Measurements from ENCODE around the gene SDS.

Gene SDS

GRCh38 chr12:113398346-113399290 is 5.1 kb downstream of the SDS start:
- no peak for DNase-seq

GRCh38 chr12:113397497-113398197 is 6.0 kb downstream of the SDS start:
- DNase-seq, result no peak

GRCh38 chr12:113396828-113397496 is 6.7 kb downstream of the SDS start:
- DNase-seq, result no peak

- no peak for DNase-seq
Measured at GRCh38 chr12:113396200-113396599, 7.5 kb downstream of the SDS start.

- no peak for DNase-seq
Measured at GRCh38 chr12:113395119-113395518, 8.6 kb downstream of the SDS start.

GRCh38 chr12:113393749-113394148 is 9.9 kb downstream of the SDS start:
- DNase-seq, result no peak

- no peak for DNase-seq
Measured at GRCh38 chr12:113392988-113393579, 10.6 kb downstream of the SDS start.

GRCh38 chr12:113392520-113392919 is 11.2 kb downstream of the SDS start:
- DNase-seq, result no peak

- DNase-seq, result no peak
Measured at GRCh38 chr12:113391650-113392337, 11.9 kb downstream of the SDS start.

- no peak for DNase-seq
Measured at GRCh38 chr12:113391145-113391544, 12.5 kb downstream of the SDS start.

- no peak for DNase-seq
Measured at GRCh38 chr12:113390064-113391043, 13.3 kb downstream of the SDS start.

GRCh38 chr12:113388351-113388750 is 15.3 kb downstream of the SDS start:
- no peak for DNase-seq

- DNase-seq, result no peak
Measured at GRCh38 chr12:113387631-113388030, 16.1 kb downstream of the SDS start.

- DNase-seq, result no peak
Measured at GRCh38 chr12:113386866-113387566, 16.7 kb downstream of the SDS start.

- DNase-seq, result no peak
Measured at GRCh38 chr12:113385282-113385882, 18.3 kb downstream of the SDS start.

GRCh38 chr12:113384778-113385177 is 18.9 kb downstream of the SDS start:
- DNase-seq, result no peak

GRCh38 chr12:113382206-113382605 is 21.5 kb downstream of the SDS start:
- DNase-seq, result no peak

- no peak for DNase-seq
Measured at GRCh38 chr12:113381220-113381619, 22.5 kb downstream of the SDS start.

GRCh38 chr12:113378291-113378690 is 25.4 kb downstream of the SDS start:
- no peak for DNase-seq

- no peak for DNase-seq
Measured at GRCh38 chr12:113374823-113375428, 28.8 kb downstream of the SDS start.
